AML-193 (cell line): ENCODE results near the gene SEMA3D.

Source experiments
- DNase-seq, 2 experiments: peaks; one replicate each; lab custom pipeline; 2025; lab: John Stamatoyannopoulos, UW

SEMA3D gene

GRCh38 chr7:84985073-84985784 lies 201.6 kb downstream of the SEMA3D start:
- DNase-seq = no peak

GRCh38 chr7:84982199-84982598 lies 204.7 kb downstream of the SEMA3D start:
- no peak for DNase-seq

- no peak for DNase-seq
Measured at GRCh38 chr7:84981055-84981976, 205.5 kb downstream of the SEMA3D start.

GRCh38 chr7:84975586-84976185 lies 211.2 kb downstream of the SEMA3D start:
- DNase-seq = no peak

GRCh38 chr7:84971360-84971759 lies 215.5 kb downstream of the SEMA3D start:
- no peak for DNase-seq

GRCh38 chr7:84970670-84971069 lies 216.2 kb downstream of the SEMA3D start:
- DNase-seq = no peak

- no peak for DNase-seq
Measured at GRCh38 chr7:84953234-84953633, 233.6 kb downstream of the SEMA3D start.

GRCh38 chr7:84950836-84951235 lies 236.0 kb downstream of the SEMA3D start:
- DNase-seq = no peak

GRCh38 chr7:84949501-84949900 lies 237.4 kb downstream of the SEMA3D start:
- DNase-seq = no peak

GRCh38 chr7:84949067-84949466 lies 237.8 kb downstream of the SEMA3D start:
- no peak for DNase-seq

- DNase-seq = no peak
Measured at GRCh38 chr7:84948634-84949033, 238.2 kb downstream of the SEMA3D start.

GRCh38 chr7:84946549-84946948 lies 240.3 kb downstream of the SEMA3D start:
- DNase-seq = no peak
